SK-N-SH (cell line): Measurements from ENCODE around the gene DUSP28. TPM values are rescaled to one million over a fixed set of nuclear protein-coding genes. Genes with fewer than 3 reads are reported as not detected.

Experiments used
- CTCF ChIA-PET: fragments of 300-600, 350-600 bp; formaldehyde crosslinking; extraction: SDS; loops from one replicate; lab custom pipeline; 2021; lab: Yijun Ruan, JAX
- POLR2A ChIA-PET: fragments of 350-600 bp; sonication (Branson Sonifier 250); formaldehyde crosslinking; extraction: SDS; loops from one replicate; lab custom pipeline; 2020; ENCODE audit warnings: antibody characterized with exemption, inconsistent platforms; lab: Yijun Ruan, JAX
- DNase-seq: peaks from one replicate; pipeline ENCODE4 v3.0.0; 2012
- H2AFZ ChIP-seq: fragments of 200-600 bp; sonication (generic); 2 replicates; pipeline ENCODE4 v1.8.1; 2016; ENCODE audit warnings: antibody characterized with exemption, mild to moderate bottlenecking, low read depth
- H3F3A ChIP-seq: fragments of 200-600 bp; sonication (generic); replicated peaks from 2 replicates; pipeline ENCODE3; 2016; ENCODE audit warnings: antibody characterized with exemption, mild to moderate bottlenecking; ENCODE audit not compliant: insufficient read depth
- H3K27ac ChIP-seq, 2 experiments: fragments of 200-500 bp in 1 of 2; fragments of 200-600 bp in 1 of 2; sonication (Bioruptor generic) in 1 of 2; sonication (generic), shearing (Covaris generic) in 1 of 2; 2 replicates each; pipeline versions ENCODE4 v1.5.1 to v1.6.1; 2014 to 2016; ENCODE audit warnings: low read depth in 2 of 2, inconsistent platforms in 1 of 2, low read length in 1 of 2, mild to moderate bottlenecking in 1 of 2, mixed read lengths in 1 of 2
- H3K27me3 ChIP-seq: fragments of 200-600 bp; sonication (generic), shearing (Covaris generic); 2 replicates; pipeline ENCODE4 v1.6.1; 2016; ENCODE audit warnings: mixed run types; ENCODE audit not compliant: insufficient read depth
- H3K36me3 ChIP-seq, 2 experiments: fragments of 200-500 bp in 1 of 2; fragments of 200-600 bp in 1 of 2; sonication (Bioruptor generic) in 1 of 2; sonication (generic) in 1 of 2; replicated peaks in 1 of 2; 2 replicates each; pipeline versions ENCODE3 to v1.5.1; 2014 to 2016; ENCODE audit warnings: low read length in 1 of 2, mild to moderate bottlenecking in 1 of 2; ENCODE audit not compliant: insufficient read depth in 2 of 2, control insufficient read depth in 1 of 2
- H3K4me1 ChIP-seq, 2 experiments: fragments of 200-500 bp in 1 of 2; fragments of 200-600 bp in 1 of 2; sonication (Bioruptor generic) in 1 of 2; sonication (generic), shearing (Covaris generic) in 1 of 2; 2 replicates each; pipeline versions ENCODE4 v1.5.1 to v1.6.1; 2014 to 2016; ENCODE audit warnings: low read depth in 1 of 2, low read length in 1 of 2, mixed run types in 1 of 2; ENCODE audit not compliant: insufficient read depth in 2 of 2, control insufficient read depth in 1 of 2
- H3K4me2 ChIP-seq: fragments of 200-600 bp; sonication (generic), shearing (Covaris generic); 2 replicates; pipeline ENCODE4 v1.6.1; 2017; ENCODE audit warnings: mixed run types
- H3K4me3 ChIP-seq, 2 experiments: fragments of 200-500 bp in 1 of 2; fragments of 200-600 bp in 1 of 2; sonication (Bioruptor generic) in 1 of 2; sonication (generic), shearing (Covaris generic) in 1 of 2; 2 replicates each; pipeline versions ENCODE4 v1.5.1 to v1.8.1; 2014 to 2016; ENCODE audit warnings: low read depth in 2 of 2, inconsistent platforms in 1 of 2, low read length in 1 of 2, mild to moderate bottlenecking in 1 of 2, mixed read lengths in 1 of 2, moderate library complexity in 1 of 2
- H3K79me2 ChIP-seq: fragments of 200-600 bp; sonication (generic); 2 replicates; pipeline ENCODE4 v1.8.1; 2017; ENCODE audit warnings: mild to moderate bottlenecking; ENCODE audit not compliant: insufficient read depth
- H3K9ac ChIP-seq: fragments of 200-600 bp; sonication (generic); 2 replicates; pipeline ENCODE4 v1.6.1; 2017; ENCODE audit warnings: mixed run types
- H3K9me2 ChIP-seq: fragments of 200-600 bp; sonication (generic); 2 replicates; pipeline ENCODE4 v1.6.1; 2017; ENCODE audit warnings: mixed run types
- H3K9me3 ChIP-seq: fragments of 200-600 bp; sonication (generic); 2 replicates; pipeline ENCODE4 v1.6.1; 2017; ENCODE audit warnings: mixed run types, mild to moderate bottlenecking, moderate library complexity
- H4K20me1 ChIP-seq: fragments of 200-600 bp; sonication (generic); 2 replicates; pipeline ENCODE4 v1.6.1; 2017; ENCODE audit warnings: mild to moderate bottlenecking, mixed run types; ENCODE audit not compliant: insufficient read depth
- EP300 ChIP-seq, 2 experiments: IDR thresholded peaks; 2 replicates each; pipeline versions ENCODE4 v1.4.0 to v1.6.1; 2012; ENCODE audit warnings: borderline replicate concordance in 1 of 2, low read depth in 1 of 2, low read length in 1 of 2
- FOSL2 ChIP-seq: IDR thresholded peaks from 2 replicates; pipeline ENCODE4 v1.4.0; 2012; ENCODE audit warnings: low read depth, mild to moderate bottlenecking, moderate library complexity, borderline replicate concordance
- FOXJ3 ChIP-seq: sonication (generic); formaldehyde crosslinking; IDR thresholded peaks from 2 replicates; pipeline ENCODE4 v1.5.1; 2020; ENCODE audit warnings: mild to moderate bottlenecking, missing genetic modification reagents
- FOXM1 ChIP-seq: IDR thresholded peaks from 2 replicates; pipeline ENCODE4 v1.4.0; 2012; ENCODE audit warnings: low read depth, mild to moderate bottlenecking
- MEF2A ChIP-seq: IDR thresholded peaks from 2 replicates; pipeline ENCODE4 v1.4.0; 2012; ENCODE audit warnings: low read depth, borderline replicate concordance
- MXI1 ChIP-seq: IDR thresholded peaks from 2 replicates; pipeline ENCODE4 v1.6.1; 2012; ENCODE audit warnings: mild to moderate bottlenecking, low read depth, low read length, improper control_type of control experiment
- NFIC ChIP-seq: IDR thresholded peaks from 2 replicates; pipeline ENCODE4 v1.4.0; 2012; ENCODE audit warnings: borderline replicate concordance
- RAD21 ChIP-seq: IDR thresholded peaks from 2 replicates; pipeline ENCODE4 v1.6.1; 2012; ENCODE audit warnings: mild to moderate bottlenecking, low read length
- RFX5 ChIP-seq: IDR thresholded peaks from 2 replicates; pipeline ENCODE4 v1.6.1; 2012; ENCODE audit warnings: mild to moderate bottlenecking, improper control_type of control experiment, low read length
- SIN3A ChIP-seq: IDR thresholded peaks from 2 replicates; pipeline ENCODE4 v1.6.1; 2012; ENCODE audit warnings: low read depth, mild to moderate bottlenecking, low read length, moderate library complexity, borderline replicate concordance
- TCF12 ChIP-seq: IDR thresholded peaks from 2 replicates; pipeline ENCODE4 v1.4.0; 2012
- YY1 ChIP-seq: IDR thresholded peaks from 2 replicates; pipeline ENCODE4 v1.4.0; 2012; ENCODE audit warnings: low read depth, mild to moderate bottlenecking
- WGBS: methylation state at CpG from one replicate; pipeline ENCODE4 v1.1.6; 2017; ENCODE audit warnings: low lambda C conversion rate; 5-methylcytosine and 5-hydroxymethylcytosine counted together
- polyA plus RNA-seq, 3 experiments: library from polyadenylated mRNA; depleted of rRNA; stranded (reverse); fragments of >200 nt; gene quantifications; 2 replicates each; pipeline ENCODE4 v1.2.3, GENCODE V29; 2012
- TF ChIP-seq, protein P1 (sequence below): fragments of 150-350 bp; IDR thresholded peaks from 2 replicates; pipeline ENCODE4 v1.6.1; 2017; ENCODE audit warnings: antibody characterized with exemption, low read length, low read depth, borderline replicate concordance
- TF ChIP-seq, protein P2 (sequence below): fragments of 200-600 bp; sonication (generic); IDR thresholded peaks from 2 replicates; pipeline ENCODE4 v1.6.1; 2017; ENCODE audit warnings: antibody characterized with exemption, mild to moderate bottlenecking, moderate library complexity
- TF ChIP-seq, protein P3 (sequence below): IDR thresholded peaks from 2 replicates; pipeline ENCODE4; 2012
- TF ChIP-seq, protein P4 (sequence below): IDR thresholded peaks from 2 replicates; pipeline ENCODE4 v1.4.0; 2012; ENCODE audit warnings: low read depth, borderline replicate concordance

The DUSP28 gene
- polyA plus RNA-seq, 1 of the 3 experiments (the other 2 are of a cell fraction): 4.1 TPM

DNA sequence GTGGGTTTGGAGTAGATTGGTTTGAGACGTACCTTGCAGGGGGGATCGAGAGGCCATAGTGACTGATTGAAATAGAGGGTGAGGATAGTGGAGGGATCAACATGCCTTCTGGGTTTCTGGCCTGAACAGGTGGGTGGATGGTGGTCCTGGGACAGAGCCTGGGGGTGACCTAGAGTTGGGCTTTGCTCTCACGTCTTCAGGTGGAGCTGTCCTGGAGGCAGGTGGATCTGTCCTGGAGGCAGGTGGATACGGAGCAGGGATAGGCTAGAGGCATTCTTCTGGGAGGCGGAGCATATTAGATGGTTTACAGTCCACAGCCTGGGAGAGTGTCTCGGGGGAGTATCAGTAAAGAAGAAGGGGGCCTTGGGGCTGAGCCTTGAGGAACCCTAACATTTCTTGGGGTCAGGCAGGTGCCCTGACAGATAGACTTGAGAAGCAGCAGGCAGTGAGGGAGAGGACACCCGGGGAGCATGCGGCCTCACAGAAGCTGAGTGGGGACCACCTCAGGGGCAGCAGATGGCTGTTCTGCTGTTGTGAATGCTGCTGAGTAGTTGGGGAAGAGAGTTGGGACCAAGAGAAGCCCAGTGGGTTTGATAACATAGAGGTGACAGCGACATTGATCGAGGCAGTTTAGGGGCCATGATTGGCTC lies 28.0 kb downstream of the DUSP28 start:
- no peak overlapping the region for H3K27ac ChIP-seq
- H3K79me2 ChIP-seq: peaks cover 85% of the 10 kb centered on the region
- peak overlapping the region; percentile 93; the same call in 1 of the 2 replicates for H3K9ac ChIP-seq
- H3F3A ChIP-seq: no peaks in the 10 kb centered on the region
- H3K9me2 ChIP-seq: no peaks in the 10 kb centered on the region
- H3K36me3 ChIP-seq: peaks cover 0 to 31% of the 10 kb centered on the region in 2 experiments
- ChIA-PET CTCF (interaction anchor here (0.7 to 5.7 kb wide), 5 partner anchors 22 to 182 kb away, joined by 3 to 31 read pairs (median 5); partner anchors contain the start of gene ANKMY1), POLR2A (no interaction called here)
- 79% methylated on average over 10 of the region's 10 CpGs for WGBS
- DNase-seq: no peak
- TF ChIP-seq, protein P1, sequence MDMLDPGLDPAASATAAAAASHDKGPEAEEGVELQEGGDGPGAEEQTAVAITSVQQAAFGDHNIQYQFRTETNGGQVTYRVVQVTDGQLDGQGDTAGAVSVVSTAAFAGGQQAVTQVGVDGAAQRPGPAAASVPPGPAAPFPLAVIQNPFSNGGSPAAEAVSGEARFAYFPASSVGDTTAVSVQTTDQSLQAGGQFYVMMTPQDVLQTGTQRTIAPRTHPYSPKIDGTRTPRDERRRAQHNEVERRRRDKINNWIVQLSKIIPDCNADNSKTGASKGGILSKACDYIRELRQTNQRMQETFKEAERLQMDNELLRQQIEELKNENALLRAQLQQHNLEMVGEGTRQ: no peak
- TF ChIP-seq, protein P2, sequence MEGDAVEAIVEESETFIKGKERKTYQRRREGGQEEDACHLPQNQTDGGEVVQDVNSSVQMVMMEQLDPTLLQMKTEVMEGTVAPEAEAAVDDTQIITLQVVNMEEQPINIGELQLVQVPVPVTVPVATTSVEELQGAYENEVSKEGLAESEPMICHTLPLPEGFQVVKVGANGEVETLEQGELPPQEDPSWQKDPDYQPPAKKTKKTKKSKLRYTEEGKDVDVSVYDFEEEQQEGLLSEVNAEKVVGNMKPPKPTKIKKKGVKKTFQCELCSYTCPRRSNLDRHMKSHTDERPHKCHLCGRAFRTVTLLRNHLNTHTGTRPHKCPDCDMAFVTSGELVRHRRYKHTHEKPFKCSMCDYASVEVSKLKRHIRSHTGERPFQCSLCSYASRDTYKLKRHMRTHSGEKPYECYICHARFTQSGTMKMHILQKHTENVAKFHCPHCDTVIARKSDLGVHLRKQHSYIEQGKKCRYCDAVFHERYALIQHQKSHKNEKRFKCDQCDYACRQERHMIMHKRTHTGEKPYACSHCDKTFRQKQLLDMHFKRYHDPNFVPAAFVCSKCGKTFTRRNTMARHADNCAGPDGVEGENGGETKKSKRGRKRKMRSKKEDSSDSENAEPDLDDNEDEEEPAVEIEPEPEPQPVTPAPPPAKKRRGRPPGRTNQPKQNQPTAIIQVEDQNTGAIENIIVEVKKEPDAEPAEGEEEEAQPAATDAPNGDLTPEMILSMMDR: no peak
- no peak for TF ChIP-seq FOXM1
- no peak for TF ChIP-seq TCF12
- no peak for TF ChIP-seq RFX5
- TF ChIP-seq, protein P3, sequence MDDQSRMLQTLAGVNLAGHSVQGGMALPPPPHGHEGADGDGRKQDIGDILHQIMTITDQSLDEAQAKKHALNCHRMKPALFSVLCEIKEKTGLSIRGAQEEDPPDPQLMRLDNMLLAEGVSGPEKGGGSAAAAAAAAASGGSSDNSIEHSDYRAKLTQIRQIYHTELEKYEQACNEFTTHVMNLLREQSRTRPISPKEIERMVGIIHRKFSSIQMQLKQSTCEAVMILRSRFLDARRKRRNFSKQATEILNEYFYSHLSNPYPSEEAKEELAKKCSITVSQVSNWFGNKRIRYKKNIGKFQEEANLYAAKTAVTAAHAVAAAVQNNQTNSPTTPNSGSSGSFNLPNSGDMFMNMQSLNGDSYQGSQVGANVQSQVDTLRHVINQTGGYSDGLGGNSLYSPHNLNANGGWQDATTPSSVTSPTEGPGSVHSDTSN: no peak
- no peak for TF ChIP-seq MEF2A
- TF ChIP-seq NFIC: no peak
- peaks cover 17 to 28% of the 10 kb centered on the region in 2 experiments; a peak in 3 of 4 replicates for H3K4me1 ChIP-seq
- H3K4me3 ChIP-seq: peak overlapping the region; percentile 96 to 100
- no peaks in the 10 kb centered on the region for H3K27me3 ChIP-seq
- peaks cover 24% of the 10 kb centered on the region for H4K20me1 ChIP-seq
- no peak overlapping the region for H2AFZ ChIP-seq
- peak overlapping the region; percentile 95 for H3K4me2 ChIP-seq
- H3K9me3 ChIP-seq: no peaks in the 10 kb centered on the region

DNA sequence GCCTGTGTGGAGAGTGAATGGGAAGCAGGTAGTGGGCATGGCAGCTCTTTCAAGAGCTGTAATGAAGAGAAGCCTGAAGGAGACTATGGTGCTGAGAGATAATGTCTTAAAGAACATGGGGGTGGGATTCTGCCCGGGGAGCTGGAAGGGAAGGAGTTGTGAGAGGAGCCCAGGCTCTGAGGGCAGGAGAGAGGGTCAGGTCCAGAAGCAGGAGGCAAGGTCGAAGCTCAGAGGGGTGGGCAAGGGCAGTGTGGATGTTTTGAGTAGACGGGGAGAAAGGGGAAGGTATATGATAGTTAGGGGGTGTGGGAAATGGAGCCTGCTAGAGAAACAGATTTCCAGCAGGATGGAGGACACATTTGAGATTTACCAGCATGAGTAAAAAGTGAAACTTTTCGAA lies 28.5 kb downstream of the DUSP28 start:
- TF ChIP-seq FOSL2 (no peak), MXI1 (no peak), EP300 (IDR thresholded peaks at IDR 0.05; ENCODE audit: borderline replicate concordance in 1 of 2, low read depth in 1 of 2, low read length in 1 of 2) (no peak), SIN3A (no peak), FOXJ3 (no peak), NFIC (no peak), YY1 (no peak), RAD21 (no peak)
- TF ChIP-seq, protein P4, sequence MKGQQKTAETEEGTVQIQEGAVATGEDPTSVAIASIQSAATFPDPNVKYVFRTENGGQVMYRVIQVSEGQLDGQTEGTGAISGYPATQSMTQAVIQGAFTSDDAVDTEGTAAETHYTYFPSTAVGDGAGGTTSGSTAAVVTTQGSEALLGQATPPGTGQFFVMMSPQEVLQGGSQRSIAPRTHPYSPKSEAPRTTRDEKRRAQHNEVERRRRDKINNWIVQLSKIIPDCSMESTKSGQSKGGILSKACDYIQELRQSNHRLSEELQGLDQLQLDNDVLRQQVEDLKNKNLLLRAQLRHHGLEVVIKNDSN: no peak
- TF ChIP-seq, protein P2: no peak
- TF ChIP-seq, all 33 proteins: peak for 0
- Histone ChIP-seq H3K27me3 (no peaks in the 10 kb centered on the region), H3K9me3 (no peaks in the 10 kb centered on the region), H4K20me1 (peaks cover 27% of the 10 kb centered on the region), H3K36me3 (peaks cover 0 to 35% of the 10 kb centered on the region in 2 experiments), H3K9me2 (no peaks in the 10 kb centered on the region), H3K27ac (no peak overlapping the region), H3K9ac (no peak overlapping the region), H3K4me1 (peaks cover 17 to 28% of the 10 kb centered on the region in 2 experiments; a peak in 3 of 4 replicates), H3K79me2 (peaks cover 85% of the 10 kb centered on the region), H3K4me3 (no peak overlapping the region), H3K4me2 (peak overlapping the region; percentile 95), H3F3A (no peaks in the 10 kb centered on the region), H2AFZ (no peak overlapping the region)
- CTCF ChIA-PET: interaction anchor here (0.7 to 5.7 kb wide), 6 partner anchors 15 to 181 kb away, joined by 3 to 31 read pairs (median 5); partner anchors contain the start of gene ANKMY1
- WGBS: 66% methylated on average over 4 of the region's 4 CpGs
- DNase-seq: no peak
- POLR2A ChIA-PET: no interaction called here
